ENCODE measurements around the gene TECPR1.

DNA sequence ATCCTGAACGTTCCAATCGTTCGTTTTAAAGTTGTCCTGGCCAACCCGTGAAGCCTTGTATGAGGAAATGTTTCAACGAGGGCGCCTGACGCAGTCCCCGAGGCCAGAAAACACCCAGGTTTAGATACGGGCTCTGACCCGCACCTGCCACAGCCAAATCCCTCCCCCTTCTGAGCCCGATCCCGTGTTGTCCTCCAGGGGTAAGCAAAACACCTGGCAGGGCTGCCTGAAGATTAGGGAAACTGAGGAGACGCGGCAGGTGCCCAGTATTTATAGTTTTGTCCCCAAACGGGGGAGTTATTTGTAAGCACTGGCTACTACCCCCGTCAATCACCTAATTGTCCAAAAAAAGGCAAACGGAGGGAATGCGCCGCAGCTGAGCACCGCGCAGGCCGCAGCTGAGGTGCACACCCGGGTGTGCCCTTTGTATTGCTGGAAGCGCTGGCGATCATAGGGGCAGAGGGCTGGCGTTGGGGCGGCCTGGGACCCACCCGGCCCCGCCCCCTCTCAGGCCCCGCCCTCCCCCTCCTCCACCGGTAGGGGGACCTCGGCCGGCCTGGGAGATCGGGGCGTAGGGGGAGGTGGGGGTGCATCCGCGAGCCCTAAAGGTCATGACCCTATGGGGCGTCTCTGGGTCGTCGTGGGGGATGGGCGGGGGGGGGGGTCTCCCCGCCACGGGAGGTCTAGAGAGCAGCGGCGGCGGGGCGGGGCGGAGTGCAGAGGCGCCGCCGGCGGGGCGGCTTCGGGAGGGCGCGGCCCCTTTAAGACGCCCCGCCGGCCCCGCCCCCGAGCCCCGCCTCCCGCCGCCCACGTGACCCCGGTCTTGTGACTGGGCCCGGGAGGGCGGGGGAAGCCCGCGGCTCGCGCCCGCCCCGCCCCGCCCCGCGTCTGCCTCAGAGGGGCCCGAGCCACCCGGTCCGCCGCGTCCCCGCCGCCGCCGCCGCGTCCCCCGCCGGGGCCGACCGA, 29.0 kb upstream of the TECPR1 start, which contains the start of gene BRI3:
- TF ChIP-seq POLR2AphosphoS5 (IDR thresholded peaks at IDR 0.05; ENCODE audit: low read depth, low read length) (peak; percentile 50; the same call in 1 of the 2 replicates), TAF1 (IDR thresholded peaks at IDR 0.05; ENCODE audit: borderline replicate concordance, insufficient read depth, low read length) (no peak), SIN3A (IDR thresholded peaks at IDR 0.05; ENCODE audit: borderline replicate concordance, insufficient read depth, low read length) (no peak)
- TF ChIP-seq, protein P1, sequence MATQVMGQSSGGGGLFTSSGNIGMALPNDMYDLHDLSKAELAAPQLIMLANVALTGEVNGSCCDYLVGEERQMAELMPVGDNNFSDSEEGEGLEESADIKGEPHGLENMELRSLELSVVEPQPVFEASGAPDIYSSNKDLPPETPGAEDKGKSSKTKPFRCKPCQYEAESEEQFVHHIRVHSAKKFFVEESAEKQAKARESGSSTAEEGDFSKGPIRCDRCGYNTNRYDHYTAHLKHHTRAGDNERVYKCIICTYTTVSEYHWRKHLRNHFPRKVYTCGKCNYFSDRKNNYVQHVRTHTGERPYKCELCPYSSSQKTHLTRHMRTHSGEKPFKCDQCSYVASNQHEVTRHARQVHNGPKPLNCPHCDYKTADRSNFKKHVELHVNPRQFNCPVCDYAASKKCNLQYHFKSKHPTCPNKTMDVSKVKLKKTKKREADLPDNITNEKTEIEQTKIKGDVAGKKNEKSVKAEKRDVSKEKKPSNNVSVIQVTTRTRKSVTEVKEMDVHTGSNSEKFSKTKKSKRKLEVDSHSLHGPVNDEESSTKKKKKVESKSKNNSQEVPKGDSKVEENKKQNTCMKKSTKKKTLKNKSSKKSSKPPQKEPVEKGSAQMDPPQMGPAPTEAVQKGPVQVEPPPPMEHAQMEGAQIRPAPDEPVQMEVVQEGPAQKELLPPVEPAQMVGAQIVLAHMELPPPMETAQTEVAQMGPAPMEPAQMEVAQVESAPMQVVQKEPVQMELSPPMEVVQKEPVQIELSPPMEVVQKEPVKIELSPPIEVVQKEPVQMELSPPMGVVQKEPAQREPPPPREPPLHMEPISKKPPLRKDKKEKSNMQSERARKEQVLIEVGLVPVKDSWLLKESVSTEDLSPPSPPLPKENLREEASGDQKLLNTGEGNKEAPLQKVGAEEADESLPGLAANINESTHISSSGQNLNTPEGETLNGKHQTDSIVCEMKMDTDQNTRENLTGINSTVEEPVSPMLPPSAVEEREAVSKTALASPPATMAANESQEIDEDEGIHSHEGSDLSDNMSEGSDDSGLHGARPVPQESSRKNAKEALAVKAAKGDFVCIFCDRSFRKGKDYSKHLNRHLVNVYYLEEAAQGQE (IDR thresholded peaks at IDR 0.05; ENCODE audit: insufficient read depth in 1 of 2, low read depth in 2 of 2, low read length in 2 of 2) = no peak

Data from PFSK-1 (cell line).